Measurements from ENCODE around the gene PHACTR2.
"Not testable (repeated sequence)": the region's sequence is repeated elsewhere in the genome, so short reads cannot be mapped to it uniquely, and the experiment has no call there.

Gene PHACTR2

DNA sequence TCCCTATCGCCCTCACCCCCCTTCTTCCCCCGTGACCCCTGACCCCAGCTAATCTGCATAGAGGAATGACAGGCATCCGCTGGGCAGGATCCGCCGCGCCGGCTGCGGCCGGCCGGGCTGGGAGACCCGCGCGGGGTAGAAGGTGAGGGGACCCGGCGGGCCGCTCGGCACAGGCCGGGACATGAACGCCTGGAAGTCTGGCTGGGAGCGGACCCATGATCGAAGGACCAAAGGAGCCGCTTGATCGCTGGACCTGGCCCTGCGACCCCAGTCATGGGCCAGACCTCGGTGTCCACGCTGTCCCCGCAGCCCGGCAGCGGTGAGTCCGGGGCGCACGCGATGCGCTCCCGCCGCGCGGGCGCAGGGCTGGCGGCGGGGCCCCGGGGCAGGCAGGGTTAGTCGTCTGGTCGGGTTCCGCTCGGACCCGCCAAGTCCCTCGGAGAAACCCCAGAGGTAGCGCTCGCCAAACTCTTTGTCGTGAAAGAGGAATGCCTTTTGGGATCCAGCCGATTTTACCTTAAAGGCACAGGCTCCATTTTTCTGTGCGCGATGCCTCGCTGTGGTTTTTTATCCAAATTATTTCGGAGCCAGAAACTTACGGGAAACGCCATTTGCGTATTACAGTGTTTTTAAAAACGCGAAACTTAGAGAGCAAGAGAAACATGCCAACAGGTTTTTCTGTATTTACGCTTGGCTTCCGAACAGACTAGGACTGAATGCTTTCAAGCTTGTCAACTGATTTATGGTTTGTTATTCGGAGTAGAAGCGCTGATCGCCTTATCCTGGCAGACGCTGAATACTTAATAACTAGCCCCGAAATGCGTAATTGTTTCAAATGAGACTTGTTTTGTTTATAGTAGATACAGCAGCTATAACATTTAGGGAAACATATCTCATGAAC is at the start of gene PHACTR2:
PHACTR2 (plus strand) TSS at position 75 of the 901 bp plus-strand sequence; CDS start at position 274, 199 bp downstream.
- DNase-seq (ENCODE audit: low read depth, low spot score): peak; percentile 31

DNA sequence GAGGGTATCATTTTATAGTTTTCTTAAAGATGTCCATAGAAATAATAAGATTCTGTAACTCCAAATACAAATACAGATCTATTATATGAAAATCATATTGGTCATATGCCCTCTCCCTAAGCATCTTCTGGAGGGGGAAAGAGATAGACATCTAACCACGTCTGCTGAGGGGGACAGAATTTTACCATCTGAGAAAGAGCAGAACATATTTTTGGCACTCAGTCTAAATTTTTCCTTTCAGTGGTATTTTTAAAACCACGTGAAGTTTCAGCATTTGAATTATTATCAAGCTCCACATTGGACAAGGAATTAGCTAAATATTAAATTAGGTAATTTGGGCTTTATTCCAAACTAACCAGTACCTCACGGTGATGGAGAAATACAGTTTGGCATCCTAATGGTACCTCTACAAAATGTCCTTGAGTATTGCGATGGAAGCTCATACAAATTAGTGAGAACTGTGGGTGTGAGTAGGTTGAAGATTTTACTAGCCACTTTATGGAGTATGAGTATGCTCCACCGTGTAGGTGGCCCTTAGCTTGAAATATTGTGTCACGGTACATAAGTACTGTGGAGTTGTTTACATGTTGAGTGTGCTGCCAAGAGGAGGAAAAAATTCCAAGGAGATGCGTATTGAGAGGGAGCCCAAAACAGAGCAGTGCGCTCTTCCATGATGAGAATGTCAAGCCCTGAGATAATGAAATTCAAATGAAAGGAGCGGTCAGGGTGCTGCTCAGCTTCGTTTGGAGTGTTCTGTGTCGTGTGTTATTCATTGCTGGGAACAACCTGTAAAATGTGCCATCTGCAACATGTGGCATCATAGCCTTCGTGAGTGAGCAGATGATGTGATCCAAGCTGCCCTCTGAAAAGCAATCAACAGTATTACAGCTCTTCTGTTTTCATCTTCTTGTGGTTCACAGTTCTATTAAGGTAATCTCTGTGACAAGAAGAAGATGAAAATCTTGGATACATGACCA is 48.4 kb upstream of the PHACTR2 start:
- no peak for DNase-seq (ENCODE audit: low read depth, low spot score)

DNA sequence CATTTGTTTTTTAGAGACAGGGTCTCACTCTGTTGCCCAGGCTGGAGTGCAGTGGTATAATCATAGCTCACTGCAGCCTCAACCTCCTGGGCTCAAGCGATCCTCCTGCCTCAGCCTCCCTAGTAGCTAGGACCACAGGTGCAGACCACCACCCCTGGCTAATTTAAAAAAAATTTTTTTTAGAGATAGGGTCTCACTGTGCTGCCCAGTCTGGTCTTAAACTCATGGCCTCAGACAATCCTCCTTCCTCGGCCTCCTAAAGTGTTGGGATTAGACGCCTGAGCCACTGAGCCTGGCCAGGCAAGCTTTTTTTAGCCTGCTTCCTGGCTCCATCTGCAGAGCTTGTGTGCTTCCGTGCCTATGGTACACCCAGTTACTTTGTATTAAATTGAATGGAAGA is 46.6 kb upstream of the PHACTR2 start:
- DNase-seq (ENCODE audit: low read depth, low spot score): not testable (repeated sequence)

DNA sequence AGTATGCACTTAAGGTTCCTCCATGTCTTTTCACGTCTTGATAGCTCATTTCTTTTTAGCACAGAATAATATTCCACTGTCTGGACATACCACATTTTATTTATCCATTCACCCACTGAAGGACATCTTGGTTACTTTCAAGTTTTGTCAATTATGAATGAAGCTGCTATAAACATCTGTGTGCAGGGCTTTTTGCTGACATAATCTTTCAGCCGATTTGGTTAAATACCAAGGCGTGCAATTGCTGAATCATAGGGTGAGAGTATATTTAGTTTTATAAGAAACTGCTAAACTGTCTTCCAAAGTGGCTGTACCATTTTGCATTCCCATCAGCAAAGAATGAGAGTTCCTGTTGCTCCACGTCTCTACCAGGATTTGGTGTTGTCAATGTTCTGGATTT is 44.9 kb upstream of the PHACTR2 start:
- no peak for DNase-seq (ENCODE audit: low read depth, low spot score)

DNA sequence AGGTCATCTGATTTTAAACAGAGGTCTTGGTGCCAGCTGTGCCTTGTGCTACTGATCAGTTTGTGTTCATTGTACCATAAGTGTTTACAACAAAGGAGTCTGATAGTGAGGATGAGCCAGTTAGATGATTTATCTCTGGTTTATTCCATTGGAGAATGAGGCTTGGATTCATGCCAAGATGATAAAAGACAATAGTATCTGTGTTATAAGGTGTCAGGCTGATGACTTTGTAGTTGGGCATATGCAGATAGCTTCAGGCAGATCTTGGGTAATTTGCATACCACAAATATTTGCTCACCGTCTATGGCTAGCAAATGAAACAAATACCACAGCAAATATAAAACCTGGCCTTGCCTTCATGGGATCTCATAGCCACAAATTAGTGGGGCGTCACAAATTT is 43.3 kb upstream of the PHACTR2 start:
- DNase-seq (ENCODE audit: low read depth, low spot score): no peak

DNA sequence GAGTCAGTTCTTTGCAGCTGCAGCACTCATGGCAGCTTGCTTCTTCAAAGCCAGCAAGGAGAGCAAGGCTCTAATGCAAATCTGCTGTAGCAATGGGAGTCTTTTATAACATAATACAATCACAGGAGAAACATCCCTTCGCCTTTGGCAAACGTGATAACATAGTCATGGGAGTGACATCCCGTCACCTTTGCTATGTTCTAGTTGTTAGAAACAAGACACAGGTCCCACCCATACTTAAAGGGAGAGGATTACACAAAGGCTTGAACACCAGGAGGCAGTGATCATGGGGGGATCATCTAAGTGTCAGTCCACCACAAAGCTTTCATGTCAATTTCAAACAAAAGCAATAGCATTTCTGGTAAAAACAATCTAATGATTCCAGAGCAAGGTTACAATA is 40.1 kb upstream of the PHACTR2 start:
- DNase-seq (ENCODE audit: low read depth, low spot score): no peak

DNA sequence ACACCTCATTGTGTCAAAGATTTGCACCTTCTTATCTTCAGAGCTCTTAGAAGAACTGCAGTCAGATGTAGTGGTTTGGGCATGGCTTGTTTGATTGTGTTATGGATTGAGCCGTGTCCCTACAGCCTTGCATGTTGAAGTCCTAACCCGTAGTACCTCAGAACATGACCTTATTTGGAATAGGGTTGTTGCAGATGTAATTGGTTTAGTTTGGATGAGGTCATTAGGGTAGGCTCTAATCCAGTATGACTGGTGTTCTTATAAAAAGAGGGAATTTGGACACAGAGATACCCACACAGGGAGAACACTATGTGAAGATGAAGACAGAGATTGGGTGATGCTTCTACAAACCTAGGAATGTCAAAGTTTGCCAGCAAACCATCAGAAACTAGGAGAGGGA is 35.4 kb upstream of the PHACTR2 start:
- DNase-seq (ENCODE audit: low read depth, low spot score): no peak

DNA sequence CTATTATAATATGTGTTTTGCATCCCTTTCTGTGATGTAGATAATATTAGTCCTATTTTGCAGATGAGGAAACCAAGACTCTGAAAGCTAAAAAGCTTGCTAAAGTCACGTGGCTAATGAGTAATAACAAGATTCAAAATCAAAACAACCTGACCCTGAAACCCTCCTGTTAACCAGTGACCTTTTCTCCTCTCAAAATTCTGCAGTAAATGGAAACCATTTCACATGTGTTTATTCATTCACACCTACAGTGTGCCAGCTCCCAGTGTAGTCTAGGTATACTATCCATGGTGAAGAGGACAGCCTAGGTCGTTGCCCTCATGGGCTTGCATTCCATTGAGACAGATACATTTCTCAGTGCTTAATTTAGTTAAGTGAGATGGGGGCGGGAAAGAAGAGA is 30.6 kb upstream of the PHACTR2 start:
- DNase-seq (ENCODE audit: low read depth, low spot score): no peak

DNA sequence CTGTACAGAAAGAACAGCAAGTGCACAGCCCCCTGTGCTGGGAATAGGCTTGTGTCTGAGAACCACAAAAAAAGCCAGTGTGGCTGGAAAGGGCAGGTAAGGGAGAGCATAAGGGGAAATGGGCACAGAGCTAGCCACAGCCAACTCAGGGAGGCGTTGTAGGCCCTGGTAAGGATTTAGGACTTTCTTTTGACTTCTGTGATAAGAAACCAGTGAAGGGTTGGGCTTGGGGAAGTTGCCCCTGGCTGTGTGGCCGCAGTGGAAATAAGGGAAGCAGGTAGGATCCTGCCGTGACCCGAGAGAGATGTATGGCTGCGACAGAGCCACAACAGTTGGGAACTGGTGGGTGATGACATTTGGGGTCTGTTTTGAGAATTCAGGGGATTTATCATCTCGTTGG is 30.0 kb upstream of the PHACTR2 start:
- DNase-seq (ENCODE audit: low read depth, low spot score): no peak

DNA sequence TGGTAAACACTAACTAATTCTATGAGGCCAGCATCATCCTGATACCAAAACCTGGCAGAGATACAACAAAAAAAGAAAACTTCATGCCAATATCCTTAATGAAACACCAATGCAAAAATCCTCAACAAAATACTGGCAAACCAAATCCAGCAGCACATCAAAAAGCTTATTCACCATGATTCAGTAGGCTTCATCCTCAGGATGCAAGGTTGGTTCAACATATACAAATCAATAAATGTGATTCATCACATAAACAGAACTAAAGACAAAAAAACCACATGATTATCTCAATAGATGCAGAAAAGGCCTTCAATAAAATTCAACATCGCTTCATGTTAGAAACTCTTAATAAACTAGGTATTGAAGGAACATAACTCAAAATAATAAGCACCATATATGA is 28.4 kb upstream of the PHACTR2 start:
- not testable (repeated sequence) for DNase-seq (ENCODE audit: low read depth, low spot score)

DNA sequence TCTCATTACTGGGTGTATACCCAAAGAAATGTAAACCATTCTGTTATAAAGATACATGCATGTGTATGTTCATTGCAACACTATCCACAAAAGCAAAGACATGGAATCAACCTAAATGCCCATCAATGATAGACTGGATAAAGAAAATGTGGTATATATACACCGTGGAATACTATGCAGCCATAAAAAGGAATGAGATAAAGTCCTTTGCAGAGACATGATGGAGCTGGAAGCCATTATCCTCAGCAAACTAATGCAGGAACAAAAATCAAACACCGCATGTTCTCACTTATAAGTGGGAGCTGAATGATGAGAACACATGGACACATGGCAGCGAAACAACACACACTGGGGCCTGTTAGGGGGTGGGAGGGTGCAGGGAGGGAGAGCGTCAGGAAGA is 26.4 kb upstream of the PHACTR2 start:
- DNase-seq (ENCODE audit: low read depth, low spot score): not testable (repeated sequence)

DNA sequence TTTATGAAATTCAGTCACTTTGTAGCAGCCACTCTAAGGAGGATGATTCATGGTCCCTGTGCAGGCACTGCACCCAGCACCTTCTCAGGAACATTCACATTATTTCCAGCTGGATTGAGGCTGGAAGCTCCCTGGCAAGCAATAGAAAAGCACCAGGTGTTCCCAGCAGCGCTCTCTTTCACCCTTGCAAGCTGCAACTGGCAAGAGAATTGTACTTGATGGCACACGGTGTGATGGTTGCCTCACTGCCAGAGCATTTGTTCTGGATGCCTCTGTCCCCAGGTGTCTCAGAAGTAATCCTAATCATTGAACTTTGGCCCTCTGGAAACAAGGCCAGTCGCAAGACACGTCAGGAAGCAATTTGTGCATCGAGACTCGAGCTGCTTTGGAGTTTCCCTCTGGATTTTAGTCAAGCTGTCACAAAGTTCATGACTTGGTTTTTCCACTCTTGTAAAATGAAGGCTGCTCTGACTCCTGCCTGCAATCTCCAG is 24.9 kb upstream of the PHACTR2 start:
- no peak for DNase-seq (ENCODE audit: low read depth, low spot score)

DNA sequence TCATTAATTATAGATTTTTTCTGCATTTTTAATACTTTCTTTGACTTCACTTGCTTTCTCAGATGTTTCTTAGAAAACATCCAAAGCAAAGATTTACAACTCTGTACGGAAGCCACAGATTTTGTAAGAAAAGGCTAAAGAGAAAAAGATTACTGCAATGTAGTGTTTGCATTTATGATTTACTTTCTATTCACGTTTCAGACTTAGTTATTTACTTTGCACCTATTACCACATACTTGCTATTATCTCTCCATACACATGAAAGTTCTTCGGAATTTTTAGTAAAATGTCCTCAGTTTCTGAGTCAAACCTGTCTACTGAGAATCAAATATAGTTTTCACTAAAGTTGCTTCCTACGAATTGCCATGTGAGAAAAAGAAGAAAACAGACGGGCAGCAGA is 22.2 kb upstream of the PHACTR2 start:
- no peak for DNase-seq (ENCODE audit: low read depth, low spot score)

DNA sequence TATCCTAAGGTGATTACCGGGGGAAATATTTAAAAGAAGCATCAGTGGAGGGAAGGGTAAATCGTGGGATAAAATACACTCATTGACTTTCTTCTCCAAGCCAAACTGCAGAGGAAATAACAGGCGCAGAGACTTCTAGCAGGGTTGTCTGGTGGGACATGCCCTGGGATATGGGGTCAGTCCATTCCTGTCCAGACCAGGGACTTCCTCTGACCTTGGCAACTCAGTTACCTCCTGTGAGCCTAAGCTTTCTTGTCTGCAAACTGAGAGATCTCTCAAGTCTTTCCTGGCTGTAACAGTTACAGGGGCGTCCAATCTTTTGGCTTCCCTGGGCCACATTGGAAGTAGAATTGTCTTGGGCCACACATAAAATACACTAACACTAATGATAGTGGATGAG is 21.7 kb upstream of the PHACTR2 start:
- no peak for DNase-seq (ENCODE audit: low read depth, low spot score)

DNA sequence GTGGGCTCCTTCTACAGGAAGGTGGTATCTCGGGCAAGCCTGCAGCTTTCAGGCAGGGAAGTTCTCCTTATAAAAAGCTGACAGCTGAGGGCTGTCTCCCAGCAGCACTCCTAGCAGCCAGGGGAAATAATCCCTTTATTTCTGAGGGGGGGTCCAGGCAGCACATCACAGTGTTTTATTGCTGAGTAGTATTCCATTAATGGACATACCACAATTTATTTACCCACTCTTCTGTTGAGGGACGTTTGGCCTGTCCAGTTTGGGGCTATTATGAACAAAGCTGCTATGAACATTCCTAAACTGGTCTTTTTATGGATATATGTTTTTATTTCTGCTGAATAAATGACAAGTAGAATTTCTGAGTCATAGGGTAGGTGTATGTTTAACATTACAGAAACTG is 20.0 kb upstream of the PHACTR2 start:
- no peak for DNase-seq (ENCODE audit: low read depth, low spot score)

DNA sequence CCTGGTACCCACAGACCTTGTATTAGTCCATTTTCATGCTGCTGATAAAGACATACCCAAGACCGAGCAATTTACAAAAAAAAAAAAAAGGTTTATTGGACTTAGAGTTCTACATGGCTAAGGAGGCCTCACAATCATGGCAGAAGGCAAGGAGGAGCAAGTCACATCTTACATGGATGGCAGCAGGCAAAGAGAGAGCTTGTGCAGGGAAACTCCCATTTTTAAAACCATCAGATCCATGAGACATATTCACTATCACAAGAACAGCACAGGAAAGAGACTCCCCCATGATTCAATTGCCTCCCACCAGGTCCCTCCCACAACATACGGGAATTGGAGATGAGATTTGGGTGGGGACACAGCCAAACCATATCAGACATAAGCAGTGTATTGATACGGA is 17.6 kb upstream of the PHACTR2 start:
- DNase-seq (ENCODE audit: low read depth, low spot score): not testable (repeated sequence)

DNA sequence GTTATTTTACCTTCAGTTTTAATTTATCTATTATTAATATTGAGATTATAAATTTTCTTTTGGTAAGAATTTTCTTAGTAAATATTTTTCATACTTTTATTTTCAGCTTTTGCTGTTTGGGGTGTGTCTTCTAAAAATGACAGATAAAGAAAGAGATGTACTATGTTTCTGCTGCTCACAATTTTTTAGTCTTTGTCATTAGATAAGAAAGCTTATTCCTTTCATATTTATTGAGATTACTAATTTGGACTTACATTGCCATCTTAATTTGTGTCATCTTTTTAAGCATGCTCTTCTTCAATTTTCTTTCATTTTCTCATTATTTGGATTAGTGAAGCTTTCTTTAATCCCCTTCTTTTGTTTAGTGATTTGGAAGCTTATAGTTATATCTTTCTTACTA is 13.6 kb upstream of the PHACTR2 start:
- no peak for DNase-seq (ENCODE audit: low read depth, low spot score)

DNA sequence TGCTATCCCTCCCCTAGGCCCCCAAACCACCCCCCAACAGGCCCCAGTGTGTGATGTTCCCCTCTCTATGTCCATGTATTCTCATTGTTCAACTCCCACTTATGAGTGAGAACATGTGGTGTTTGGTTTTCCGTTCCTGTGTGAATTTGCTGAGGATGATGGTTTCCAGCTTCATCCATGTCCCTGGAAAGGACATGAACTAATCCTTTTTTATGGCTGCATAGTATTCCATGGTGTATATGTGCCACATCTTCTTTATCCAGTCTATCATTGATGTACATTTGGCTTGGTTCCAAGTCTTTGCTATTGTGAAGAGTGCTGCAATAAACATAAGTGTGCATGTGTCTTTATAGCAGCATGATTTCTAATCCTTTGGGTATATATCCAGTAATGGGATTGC is 11.8 kb upstream of the PHACTR2 start:
- DNase-seq (ENCODE audit: low read depth, low spot score): not testable (repeated sequence)

DNA sequence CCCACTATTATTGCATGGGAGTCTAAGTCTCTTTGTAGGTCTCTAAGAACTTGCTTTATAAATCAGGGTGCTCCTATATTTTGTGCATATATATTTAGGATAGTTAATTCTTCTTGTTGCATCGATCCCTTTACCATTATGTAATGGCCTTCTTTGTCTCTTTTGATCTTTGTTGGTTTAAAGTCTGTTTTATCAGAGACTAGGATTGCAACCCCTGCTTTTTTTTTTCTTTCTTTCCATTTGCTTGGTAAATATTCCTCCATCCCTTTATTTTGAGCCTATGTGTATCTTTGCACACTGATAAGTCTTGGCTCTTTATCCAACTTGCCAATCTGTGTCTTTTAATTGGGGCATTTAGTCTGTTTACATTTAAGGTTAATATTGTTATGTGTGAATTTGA is 8.3 kb upstream of the PHACTR2 start:
- not testable (repeated sequence) for DNase-seq (ENCODE audit: low read depth, low spot score)

DNA sequence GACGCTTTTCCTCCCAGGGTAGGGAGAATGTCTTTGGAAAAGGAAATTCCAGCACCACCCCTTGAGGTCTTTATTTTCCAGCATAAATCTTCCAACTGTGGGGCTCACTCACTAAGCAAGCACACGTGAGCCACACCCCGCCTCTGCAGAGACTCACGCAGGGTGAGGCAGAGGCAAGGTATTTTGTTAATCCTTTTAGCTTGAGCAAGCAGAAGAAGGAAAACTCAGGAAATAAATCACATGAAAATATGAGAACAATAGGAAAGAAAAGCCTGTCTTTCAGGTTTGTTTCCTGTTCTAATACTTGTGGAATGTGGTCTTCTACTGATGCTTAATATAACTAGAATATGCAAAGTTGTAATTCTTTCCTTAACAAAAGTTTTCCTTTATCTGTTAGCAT is 4.1 kb upstream of the PHACTR2 start:
- no peak for DNase-seq (ENCODE audit: low read depth, low spot score)

DNA sequence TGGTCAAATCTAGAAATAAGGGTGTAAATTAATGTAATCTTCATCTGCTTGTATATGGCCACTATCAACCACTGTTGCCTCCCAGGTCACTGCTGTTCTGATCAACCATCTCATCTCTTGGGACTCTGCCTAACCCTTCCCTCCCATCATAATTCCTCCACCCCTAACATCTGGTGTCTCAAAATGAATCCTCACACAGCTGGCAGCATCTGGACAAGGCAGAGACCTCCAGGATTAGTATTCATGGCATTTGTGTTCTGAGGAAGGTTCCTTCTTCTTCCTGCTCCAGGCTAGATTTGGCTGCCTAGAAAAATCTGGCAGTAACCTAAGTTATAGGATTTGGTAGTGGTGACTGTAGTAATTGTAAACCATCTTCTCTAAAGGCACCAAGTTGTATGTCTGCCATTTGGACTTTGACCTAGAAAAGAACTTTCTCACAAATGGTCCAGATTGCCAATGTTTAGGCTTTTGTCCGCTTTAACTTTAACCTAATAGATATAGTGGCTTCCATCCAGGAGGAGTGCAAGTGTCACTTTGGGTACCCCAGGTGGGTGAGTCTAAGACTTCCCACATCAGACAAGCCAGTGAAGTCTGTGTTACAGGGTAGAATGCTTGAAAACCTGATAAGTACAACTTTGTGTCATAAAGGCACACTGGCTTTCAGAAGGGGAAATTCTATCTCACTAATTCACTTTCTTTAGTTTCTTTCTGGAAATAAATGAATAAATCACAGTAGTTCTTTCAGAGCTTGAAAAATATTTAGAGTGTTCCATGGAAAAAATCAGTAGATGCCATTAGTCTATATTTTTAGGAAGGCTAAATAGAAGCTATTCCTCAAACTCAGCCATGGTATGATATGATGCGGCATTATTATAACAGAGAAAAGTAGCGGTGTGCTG is 3.0 kb upstream of the PHACTR2 start:
- DNase-seq (ENCODE audit: low read depth, low spot score): no peak
